NOMO-1 (cell line): ENCODE measurements around the gene PCSK6.

Experiments
- DNase-seq, 2 experiments: peaks; one replicate each; lab custom pipeline; 2025; ENCODE audit not compliant: unreplicated experiment in 2 of 2; lab: John Stamatoyannopoulos, UW

Gene PCSK6

GRCh38 chr15:101449471-101450402, 39.8 kb downstream of the PCSK6 start:
- DNase-seq, result no peak

GRCh38 chr15:101448336-101448735, 41.2 kb downstream of the PCSK6 start:
- no peak for DNase-seq

DNA sequence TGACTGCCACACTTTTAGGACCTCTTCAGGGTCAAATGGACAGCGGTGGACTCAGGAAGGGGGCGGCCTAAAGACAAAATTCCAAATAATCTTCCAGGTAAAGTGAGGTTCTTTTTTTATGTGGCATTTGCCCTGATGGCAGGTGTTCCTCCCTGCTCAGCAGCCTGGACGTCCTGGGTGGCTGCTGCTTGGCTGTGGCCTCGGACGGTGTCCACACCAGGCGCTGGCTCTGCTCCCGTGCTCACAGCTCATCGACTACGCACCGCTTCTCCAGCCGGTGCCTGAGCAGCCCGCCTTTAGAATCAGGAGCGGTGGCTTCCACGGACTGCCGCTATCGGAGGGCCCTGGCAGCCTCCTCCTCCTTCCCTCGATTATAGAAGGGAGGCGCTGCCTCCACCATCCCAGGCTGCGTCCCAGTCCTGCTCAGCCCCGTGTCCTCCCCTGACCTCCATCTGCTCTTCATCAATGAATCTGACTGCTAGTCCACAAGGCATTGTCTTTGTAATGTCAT, 41.9 kb downstream of the PCSK6 start:
- no peak for DNase-seq

DNA sequence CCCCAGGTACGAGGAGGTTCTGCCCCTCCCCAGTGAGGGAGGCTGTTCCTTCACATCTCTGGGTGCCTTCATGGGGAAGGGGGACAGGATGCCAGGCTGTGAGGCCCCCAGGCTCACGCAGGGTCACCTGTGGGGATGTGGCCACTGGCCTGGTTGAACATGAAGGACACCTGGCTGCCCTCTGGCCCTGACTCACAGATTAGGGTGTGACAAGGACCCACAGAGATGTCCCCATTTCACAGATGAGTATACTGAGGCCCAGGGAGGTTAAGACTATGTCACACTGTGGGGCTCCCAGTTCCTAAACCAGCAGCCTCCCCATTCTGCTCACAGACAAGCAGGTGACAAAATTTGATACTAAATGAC, 42.4 kb downstream of the PCSK6 start:
- no peak for DNase-seq

GRCh38 chr15:101446518-101447167, 42.9 kb downstream of the PCSK6 start:
- no peak for DNase-seq

DNA sequence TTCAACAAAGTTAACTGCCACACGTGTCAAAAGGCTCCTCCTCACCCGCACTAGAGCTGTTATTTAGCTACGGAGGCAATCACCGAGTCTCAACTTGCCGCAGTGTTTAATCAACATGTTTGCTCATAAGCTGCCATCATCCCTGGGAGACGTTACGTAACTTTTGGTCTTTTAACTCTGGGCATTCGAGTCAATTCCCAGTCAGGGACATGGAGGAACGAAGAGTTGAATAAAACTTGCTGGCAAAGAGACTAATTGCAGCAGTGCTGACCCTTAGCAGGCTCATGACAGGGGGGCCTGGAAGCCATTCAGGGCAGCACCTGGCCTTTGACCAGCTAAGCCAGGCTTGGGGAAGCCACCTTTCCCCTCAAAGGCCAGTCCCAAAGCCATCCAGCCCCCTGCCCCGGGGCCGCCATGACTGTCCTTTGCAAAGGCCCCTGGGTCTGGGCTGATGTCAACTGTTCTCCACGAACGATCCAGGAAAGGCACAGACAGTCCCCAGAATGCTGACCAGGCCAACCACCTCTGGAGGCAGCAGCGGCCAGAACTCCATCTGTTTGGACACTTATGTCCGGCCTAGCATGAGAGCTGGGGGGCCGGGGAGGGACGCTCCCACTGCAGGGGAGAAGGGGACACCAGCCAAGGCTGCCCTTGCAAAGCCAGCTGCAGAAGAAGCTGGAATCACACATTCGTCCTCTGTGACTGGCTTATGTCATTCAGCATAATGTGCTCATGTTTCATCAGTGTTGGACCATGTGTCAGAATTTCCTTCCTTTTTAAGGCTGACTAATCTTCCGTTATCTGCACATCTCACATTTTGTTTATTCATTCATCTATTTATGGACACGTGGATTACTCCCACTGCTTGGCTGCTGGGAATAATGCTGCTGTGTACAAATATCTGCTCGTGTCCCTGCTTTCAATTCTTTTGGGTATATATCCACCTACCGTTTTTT, 43.7 kb downstream of the PCSK6 start:
- peak in 1 of 2 experiments; percentile 15 for DNase-seq

GRCh38 chr15:101444807-101445508, 44.5 kb downstream of the PCSK6 start:
- peak in 1 of 2 experiments; percentile 7 for DNase-seq

- no peak for DNase-seq
Measured at GRCh38 chr15:101444015-101444414, 45.5 kb downstream of the PCSK6 start.

DNA sequence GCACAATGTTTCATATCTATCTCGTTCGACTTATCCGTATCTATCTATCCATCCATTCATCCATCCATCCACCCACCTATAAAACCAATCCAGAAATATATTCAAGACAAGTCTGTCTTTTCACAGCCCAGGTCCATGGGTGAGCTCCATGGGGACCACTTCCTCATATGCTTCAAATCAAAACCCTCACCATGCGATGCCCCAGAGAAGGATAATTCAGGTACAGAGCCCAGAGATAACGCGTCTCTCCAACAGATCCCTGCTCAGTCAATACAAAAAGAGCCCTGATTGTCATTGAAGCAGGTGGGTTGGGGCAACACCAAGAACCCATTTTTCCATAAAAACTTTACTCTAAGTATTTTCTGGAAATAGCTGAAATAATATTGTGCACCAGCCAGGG, 47.2 kb downstream of the PCSK6 start:
- DNase-seq, result no peak

GRCh38 chr15:101441696-101442095, 47.8 kb downstream of the PCSK6 start:
- peak in 1 of 2 experiments; percentile 22 for DNase-seq

DNA sequence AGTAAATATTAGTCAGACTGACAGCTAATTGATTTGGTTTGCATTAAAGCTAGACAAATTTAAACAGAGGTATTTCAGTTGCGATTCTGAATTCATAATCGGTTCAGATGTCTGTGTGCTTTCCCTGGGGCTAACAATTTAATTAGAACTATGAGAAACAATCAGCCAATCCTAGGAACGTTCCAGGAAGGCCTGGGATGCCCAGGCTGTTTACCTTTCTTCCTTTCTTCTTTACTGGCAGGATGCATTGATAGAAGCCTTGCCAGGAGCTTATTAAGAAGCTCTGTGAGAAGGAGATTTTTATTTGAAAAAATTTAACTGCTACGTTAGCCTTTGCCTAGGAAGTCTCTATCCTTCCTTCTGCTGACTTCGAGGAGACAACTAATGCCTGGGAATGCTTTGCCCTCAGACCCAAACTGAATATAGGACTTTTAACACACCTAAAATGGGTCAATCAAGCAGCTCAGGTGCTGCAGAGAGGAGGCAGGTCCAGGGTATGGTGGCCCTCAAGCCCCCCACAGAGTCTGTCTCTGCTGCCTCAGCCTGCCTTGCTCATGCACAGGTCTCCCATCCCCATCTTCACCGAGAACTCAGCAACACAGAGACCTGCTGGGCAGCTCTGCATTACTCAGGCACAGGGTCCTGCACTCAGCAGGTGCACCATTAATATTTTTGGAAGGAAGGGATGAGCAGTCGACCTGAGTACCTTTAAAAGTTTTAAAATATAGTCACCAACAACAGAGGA, 48.5 kb downstream of the PCSK6 start:
- DNase-seq, result no peak

GRCh38 chr15:101439920-101440319, 49.6 kb downstream of the PCSK6 start:
- DNase-seq, result no peak

GRCh38 chr15:101439285-101439919, 50.1 kb downstream of the PCSK6 start:
- DNase-seq, result no peak

DNA sequence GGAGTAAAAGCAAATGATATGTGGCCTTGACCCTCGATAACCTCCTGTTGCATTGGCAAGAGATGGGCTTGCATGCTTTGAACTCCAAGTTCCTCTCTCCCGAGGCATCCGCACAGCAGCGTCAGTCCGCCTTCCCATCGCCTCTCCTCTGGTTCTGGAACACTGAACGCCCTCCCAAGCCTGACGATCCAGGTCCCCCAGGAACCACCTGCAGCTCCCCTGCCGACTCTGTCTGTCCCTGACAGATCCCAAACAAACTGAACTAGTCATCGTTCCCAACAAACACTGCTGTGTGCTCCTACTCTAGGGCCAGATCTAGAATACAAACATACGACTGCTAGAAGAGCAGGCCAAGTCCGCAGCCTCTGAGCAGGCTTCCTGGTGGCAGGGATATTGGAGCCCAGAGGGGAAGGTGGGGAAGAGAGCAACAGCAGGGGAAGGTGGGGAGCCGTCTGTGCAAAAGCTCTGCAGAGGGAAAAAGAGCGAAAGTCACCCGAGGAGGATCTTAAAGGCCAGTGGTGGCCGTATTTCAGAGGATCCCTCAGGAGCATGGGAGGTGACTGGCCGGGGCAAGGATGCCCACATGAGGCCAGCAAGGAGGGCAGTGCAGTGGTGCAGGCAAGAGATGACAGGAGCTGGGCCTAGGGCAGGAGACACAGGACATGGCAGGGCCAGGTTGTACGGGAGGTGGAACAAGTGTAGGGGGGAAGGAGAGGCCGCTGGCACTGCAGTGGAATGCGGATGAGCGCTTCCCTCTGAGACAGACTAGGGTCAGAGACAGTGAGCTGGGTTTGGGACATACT, 50.8 kb downstream of the PCSK6 start:
- no peak for DNase-seq

DNA sequence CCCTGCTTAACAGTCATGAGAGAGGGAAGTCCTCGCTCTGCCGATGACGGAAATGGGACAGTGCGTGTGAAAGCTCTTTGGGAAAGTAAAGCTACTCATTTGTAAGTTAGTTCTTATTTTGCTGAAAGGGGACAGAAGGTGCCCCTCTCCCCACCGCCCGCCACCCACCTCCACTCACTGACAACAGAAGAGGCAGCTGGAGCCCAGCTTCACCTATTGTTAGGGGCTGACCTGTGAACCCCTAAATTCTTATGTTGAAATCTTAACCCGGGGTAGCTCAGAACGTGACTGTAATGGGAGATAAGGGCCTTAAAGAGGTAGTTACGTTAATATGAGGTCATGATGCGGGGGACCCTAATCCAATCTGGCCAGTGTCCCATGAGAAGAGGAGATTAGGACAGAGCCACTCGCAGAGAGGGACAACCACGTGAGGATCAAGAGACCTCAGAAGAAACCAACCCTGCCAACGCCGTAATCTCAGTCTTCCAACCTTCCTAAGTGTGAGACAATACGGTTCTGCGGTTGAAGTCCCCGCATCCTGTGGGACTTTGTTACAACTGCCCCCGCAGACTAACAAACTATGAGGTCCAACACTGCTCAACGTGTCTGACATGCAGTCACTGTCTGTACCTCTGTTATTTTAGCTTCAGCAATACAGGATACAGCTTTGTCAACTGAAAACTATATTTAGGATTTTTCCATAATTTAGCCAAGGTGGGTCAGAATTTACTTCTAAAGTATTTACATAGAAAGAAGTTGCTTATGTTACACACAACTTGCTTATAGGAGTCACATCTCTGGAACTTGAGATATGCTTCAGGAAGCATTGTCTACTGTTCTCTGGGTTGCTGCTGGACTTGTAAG, 51.7 kb downstream of the PCSK6 start:
- DNase-seq, result no peak

DNA sequence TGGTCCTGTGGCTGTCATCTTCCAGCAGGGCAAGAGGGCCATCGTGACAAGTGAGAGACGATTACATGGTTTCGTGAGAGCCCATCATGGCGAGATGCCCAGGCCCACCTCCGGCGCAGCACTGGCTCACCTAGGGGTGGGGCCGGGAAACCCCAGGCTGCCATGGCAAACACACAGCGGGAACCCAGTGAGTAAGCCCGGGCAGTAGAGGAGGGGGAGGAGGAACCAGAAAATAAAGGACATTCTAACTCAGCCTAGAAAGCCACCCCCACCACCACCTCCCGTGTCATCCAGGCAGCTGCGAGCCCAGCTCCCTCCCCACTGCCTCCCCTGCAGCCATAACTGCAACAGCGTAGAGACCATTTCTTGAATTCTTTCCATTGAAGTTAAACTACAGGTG, 52.3 kb downstream of the PCSK6 start:
- DNase-seq, result no peak

GRCh38 chr15:101436526-101436925, 53.0 kb downstream of the PCSK6 start:
- no peak for DNase-seq
